ENCODE measurements around the gene CYP4F11.

DNA sequence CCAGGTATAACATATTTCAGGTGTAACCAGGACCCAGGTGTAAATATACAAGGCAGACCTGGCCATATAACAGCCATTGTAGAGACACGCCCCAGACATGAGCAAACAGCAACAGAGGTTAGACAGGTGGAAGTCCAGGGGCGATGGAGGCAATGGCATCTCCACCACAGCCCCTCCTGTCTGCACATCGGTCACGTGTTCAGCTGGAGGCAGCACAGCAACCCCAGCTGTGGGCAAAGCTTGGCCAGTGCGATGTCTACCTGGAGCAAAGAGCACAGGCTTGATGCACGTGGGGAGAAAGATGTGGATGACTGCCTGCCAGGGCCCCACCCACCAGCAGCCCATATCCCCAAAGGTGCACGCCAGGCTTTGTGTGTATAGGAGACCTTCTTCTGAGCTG lies 40.9 kb downstream of the CYP4F11 start:
- TF ChIP-seq, protein P1, sequence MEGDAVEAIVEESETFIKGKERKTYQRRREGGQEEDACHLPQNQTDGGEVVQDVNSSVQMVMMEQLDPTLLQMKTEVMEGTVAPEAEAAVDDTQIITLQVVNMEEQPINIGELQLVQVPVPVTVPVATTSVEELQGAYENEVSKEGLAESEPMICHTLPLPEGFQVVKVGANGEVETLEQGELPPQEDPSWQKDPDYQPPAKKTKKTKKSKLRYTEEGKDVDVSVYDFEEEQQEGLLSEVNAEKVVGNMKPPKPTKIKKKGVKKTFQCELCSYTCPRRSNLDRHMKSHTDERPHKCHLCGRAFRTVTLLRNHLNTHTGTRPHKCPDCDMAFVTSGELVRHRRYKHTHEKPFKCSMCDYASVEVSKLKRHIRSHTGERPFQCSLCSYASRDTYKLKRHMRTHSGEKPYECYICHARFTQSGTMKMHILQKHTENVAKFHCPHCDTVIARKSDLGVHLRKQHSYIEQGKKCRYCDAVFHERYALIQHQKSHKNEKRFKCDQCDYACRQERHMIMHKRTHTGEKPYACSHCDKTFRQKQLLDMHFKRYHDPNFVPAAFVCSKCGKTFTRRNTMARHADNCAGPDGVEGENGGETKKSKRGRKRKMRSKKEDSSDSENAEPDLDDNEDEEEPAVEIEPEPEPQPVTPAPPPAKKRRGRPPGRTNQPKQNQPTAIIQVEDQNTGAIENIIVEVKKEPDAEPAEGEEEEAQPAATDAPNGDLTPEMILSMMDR (IDR thresholded peaks at IDR 0.05; ENCODE audit: insufficient read depth, low read depth, low read length) = no peak
- no peak for TF ChIP-seq EZH2 (IDR thresholded peaks at IDR 0.05; ENCODE audit: insufficient read depth, low read length)
